Panc1 (cell line): ENCODE measurements around the gene NR2F1. TPM values are rescaled to one million over a fixed set of nuclear protein-coding genes. Genes with fewer than 3 reads are reported as not detected.

Source experiments
- ATAC-seq: fragments of 200-7000 bp; cut with Tn5 transposase; 2 replicates; pipeline ENCODE4 v1.9.1; 2020; ENCODE audit warnings: mild to moderate bottlenecking, moderate library complexity
- BruUV-seq: library from RNA; stranded (reverse); fragments of 400-500 nt; replicated peaks from 2 replicates; lab custom pipeline; 2021; lab: Mats Ljungman, UMichigan
- CTCF ChIA-PET: fragments of 300-600 bp; sonication (Branson Sonifier 250); formaldehyde crosslinking; loops from one replicate; lab custom pipeline; 2022; ENCODE audit warnings: antibody characterized with exemption; lab: Charles Lee
- POLR2A ChIA-PET: fragments of 300-600 bp; sonication (Branson Sonifier 250); formaldehyde crosslinking; loops from one replicate; lab custom pipeline; 2022; ENCODE audit warnings: antibody characterized with exemption; lab: Charles Lee
- DNase-seq: peaks from one replicate; pipeline ENCODE4 v3.0.0-alpha.2; 2010; ENCODE audit warnings: low read depth, low spot score
- H3K27ac ChIP-seq: 2 replicates; pipeline ENCODE4 v1.5.1; 2011; ENCODE audit warnings: mild to moderate bottlenecking, low read length, inconsistent platforms
- H3K27me3 ChIP-seq: fragments of 200-500 bp; sonication (Bioruptor generic); 2 replicates; pipeline ENCODE4 v1.6.0; 2014; ENCODE audit warnings: low read length, inconsistent platforms; ENCODE audit not compliant: control insufficient read depth, insufficient read depth
- H3K36me3 ChIP-seq: fragments of 200-500 bp; sonication (Bioruptor generic); 2 replicates; pipeline ENCODE4 v1.5.1; 2014; ENCODE audit warnings: inconsistent platforms, mild to moderate bottlenecking, low read length, moderate library complexity; ENCODE audit not compliant: control insufficient read depth, insufficient read depth
- H3K4me1 ChIP-seq: 2 replicates; pipeline ENCODE4 v1.5.1; 2011; ENCODE audit warnings: inconsistent platforms, mild to moderate bottlenecking, low read length, moderate library complexity; ENCODE audit not compliant: control insufficient read depth, insufficient read depth
- H3K4me3 ChIP-seq, 2 experiments: 2 replicates each; pipeline ENCODE4 v1.5.1; 2011 to 2012; ENCODE audit warnings: low read depth in 2 of 2, low read length in 2 of 2, mild to moderate bottlenecking in 2 of 2, inconsistent platforms in 1 of 2, moderate library complexity in 1 of 2
- H3K9me3 ChIP-seq: fragments of 200-500 bp; sonication (Bioruptor generic); 2 replicates; pipeline ENCODE4 v1.5.1; 2014; ENCODE audit warnings: low read depth, mild to moderate bottlenecking, inconsistent platforms, low read length, moderate library complexity; ENCODE audit not compliant: control insufficient read depth, insufficient read depth
- POLR2AphosphoS5 ChIP-seq: IDR thresholded peaks from 2 replicates; pipeline ENCODE4 v1.6.1; 2012; ENCODE audit warnings: mild to moderate bottlenecking, low read depth, low read length, moderate library complexity
- SIN3A ChIP-seq: IDR thresholded peaks from 2 replicates; pipeline ENCODE4 v1.6.1; 2012; ENCODE audit warnings: low read depth, mild to moderate bottlenecking, low read length, moderate library complexity, borderline replicate concordance; ENCODE audit not compliant: insufficient read depth
- TCF7L2 ChIP-seq: IDR thresholded peaks from 2 replicates; pipeline ENCODE4 v1.6.1; 2011; ENCODE audit warnings: mild to moderate bottlenecking, low read depth, low read length, inconsistent platforms
- in situ Hi-C: cut with HindIII; loops from 2 replicates; pipeline ENCODE4 v1.10.0; 2016; ENCODE audit warnings: low sequenced_read_pairs, low pct_unique_long_range_greater_than_20kb
- intact Hi-C: fragments of 100-400 bp; cut with micrococcal nuclease; formaldehyde crosslinking; loops from one replicate; pipeline ENCODE4 v1.10.0; 2022; ENCODE audit not compliant: unreplicated experiment
- total RNA-seq: library from RNA; stranded (reverse); gene quantifications from one replicate; pipeline ENCODE4 v1.2.1, GENCODE V29; 2021; ENCODE audit not compliant: unreplicated experiment
- TF ChIP-seq, protein P1 (sequence below): fragments of 450-650 bp; IDR thresholded peaks from 2 replicates; pipeline ENCODE4 v1.5.1; 2017; ENCODE audit warnings: mild to moderate bottlenecking
- TF ChIP-seq, protein P2 (sequence below), 2 experiments: IDR thresholded peaks; 2 replicates each; pipeline ENCODE4 v1.6.1; 2011 to 2012; ENCODE audit warnings: low read depth in 2 of 2, control low read depth in 1 of 2, low read length in 1 of 2, mild to moderate bottlenecking in 1 of 2, moderate library complexity in 1 of 2; ENCODE audit not compliant: insufficient read depth in 1 of 2

NR2F1 gene
- total RNA-seq, 1 experiment from 2014 or later: 49.5 TPM

DNA sequence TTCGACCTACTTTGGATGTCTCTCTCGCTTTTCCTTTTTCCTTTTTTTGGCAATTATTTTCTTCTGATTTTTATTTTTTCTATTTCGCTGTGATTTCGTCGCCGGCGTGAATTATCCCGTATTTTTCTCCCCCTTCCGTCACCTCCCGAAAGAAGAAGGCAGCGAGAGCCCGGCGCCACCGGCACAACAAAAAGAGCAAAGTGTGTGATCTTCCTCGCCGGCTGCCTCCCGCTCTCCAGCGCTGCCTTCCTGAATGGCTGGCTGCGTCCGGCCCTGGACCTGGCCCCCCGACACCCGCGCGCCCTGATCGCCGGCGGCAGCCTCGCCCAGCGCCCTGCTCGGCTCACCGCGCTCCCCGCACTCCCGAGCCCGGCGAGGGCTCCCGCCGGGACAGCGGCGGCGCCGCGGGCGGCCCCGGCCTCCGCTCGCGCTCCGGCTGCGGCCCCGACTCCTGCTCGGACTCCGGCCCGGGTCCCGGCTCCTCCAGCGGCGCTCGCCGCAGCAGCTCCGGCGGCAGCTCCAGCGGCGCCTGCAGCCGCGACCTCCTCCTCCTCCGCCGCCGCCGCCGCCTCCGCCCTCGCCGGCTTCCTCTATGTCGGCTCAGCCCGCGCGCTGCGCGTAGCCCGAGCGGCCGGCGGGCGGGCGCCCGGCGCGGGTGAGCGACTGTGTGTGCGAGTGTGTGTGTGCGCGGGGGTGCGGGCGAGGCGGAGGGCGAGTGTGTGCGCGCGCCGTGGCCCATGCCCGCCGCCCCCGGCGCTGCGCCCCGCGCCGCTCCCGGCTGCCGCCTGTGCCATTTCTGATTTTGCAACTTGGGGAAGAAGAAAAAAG is 960 bp downstream of the NR2F1 start:
- in situ Hi-C loops: no loop called here
- ChIA-PET POLR2A (interaction anchor here (1.6 kb wide), 1 partner anchor 38 kb away, joined by 8 read pairs; no protein-coding TSS in a partner anchor), CTCF (interaction anchor here (0.6 kb wide), 1 partner anchor 492 kb away, joined by 6 read pairs; no protein-coding TSS in a partner anchor)

DNA sequence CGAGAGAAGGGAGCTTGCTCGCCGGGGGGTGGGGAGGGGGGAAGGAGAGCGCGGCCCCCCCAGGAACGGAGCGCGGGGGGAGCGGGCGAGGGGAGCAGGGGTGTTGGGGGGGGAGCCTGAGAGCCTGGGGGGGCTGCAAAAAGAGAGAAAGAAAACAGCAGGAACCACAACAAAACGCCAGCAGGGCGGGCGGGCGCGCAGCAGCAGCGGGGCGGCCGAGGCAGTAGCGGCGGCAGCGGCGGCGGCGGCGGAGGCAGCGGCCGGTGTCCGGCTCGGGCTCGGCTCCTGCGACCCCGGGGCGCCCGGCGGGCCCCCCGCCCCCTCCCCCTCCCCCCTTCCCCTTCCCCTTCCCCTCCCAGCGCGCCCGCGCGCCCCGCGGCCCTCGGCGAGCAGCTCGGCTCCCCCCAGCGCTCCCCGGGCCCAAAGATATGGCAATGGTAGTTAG is 1.6 kb downstream of the NR2F1 start:
- H3K36me3 ChIP-seq: peaks cover 5% of the 10 kb centered on the region; the same call in 1 of the 2 replicates
- ChIA-PET CTCF (interaction anchor here (0.6 kb wide), 1 partner anchor 492 kb away, joined by 6 read pairs; no protein-coding TSS in a partner anchor), POLR2A (no interaction called here)
- peaks cover 11% of the 10 kb centered on the region for H3K4me1 ChIP-seq
- BruUV-seq: no TSS peak
- TF ChIP-seq TCF7L2: no peak
- TF ChIP-seq SIN3A: no peak
- TF ChIP-seq, protein P1, sequence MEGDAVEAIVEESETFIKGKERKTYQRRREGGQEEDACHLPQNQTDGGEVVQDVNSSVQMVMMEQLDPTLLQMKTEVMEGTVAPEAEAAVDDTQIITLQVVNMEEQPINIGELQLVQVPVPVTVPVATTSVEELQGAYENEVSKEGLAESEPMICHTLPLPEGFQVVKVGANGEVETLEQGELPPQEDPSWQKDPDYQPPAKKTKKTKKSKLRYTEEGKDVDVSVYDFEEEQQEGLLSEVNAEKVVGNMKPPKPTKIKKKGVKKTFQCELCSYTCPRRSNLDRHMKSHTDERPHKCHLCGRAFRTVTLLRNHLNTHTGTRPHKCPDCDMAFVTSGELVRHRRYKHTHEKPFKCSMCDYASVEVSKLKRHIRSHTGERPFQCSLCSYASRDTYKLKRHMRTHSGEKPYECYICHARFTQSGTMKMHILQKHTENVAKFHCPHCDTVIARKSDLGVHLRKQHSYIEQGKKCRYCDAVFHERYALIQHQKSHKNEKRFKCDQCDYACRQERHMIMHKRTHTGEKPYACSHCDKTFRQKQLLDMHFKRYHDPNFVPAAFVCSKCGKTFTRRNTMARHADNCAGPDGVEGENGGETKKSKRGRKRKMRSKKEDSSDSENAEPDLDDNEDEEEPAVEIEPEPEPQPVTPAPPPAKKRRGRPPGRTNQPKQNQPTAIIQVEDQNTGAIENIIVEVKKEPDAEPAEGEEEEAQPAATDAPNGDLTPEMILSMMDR: no peak
- TF ChIP-seq, protein P2, sequence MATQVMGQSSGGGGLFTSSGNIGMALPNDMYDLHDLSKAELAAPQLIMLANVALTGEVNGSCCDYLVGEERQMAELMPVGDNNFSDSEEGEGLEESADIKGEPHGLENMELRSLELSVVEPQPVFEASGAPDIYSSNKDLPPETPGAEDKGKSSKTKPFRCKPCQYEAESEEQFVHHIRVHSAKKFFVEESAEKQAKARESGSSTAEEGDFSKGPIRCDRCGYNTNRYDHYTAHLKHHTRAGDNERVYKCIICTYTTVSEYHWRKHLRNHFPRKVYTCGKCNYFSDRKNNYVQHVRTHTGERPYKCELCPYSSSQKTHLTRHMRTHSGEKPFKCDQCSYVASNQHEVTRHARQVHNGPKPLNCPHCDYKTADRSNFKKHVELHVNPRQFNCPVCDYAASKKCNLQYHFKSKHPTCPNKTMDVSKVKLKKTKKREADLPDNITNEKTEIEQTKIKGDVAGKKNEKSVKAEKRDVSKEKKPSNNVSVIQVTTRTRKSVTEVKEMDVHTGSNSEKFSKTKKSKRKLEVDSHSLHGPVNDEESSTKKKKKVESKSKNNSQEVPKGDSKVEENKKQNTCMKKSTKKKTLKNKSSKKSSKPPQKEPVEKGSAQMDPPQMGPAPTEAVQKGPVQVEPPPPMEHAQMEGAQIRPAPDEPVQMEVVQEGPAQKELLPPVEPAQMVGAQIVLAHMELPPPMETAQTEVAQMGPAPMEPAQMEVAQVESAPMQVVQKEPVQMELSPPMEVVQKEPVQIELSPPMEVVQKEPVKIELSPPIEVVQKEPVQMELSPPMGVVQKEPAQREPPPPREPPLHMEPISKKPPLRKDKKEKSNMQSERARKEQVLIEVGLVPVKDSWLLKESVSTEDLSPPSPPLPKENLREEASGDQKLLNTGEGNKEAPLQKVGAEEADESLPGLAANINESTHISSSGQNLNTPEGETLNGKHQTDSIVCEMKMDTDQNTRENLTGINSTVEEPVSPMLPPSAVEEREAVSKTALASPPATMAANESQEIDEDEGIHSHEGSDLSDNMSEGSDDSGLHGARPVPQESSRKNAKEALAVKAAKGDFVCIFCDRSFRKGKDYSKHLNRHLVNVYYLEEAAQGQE (IDR thresholded peaks at IDR 0.05; ENCODE audit: insufficient read depth in 1 of 2, low read depth in 2 of 2, low read length in 1 of 2): no peak
- TF ChIP-seq POLR2AphosphoS5: no peak
- H3K4me3 ChIP-seq: peak overlapping the region; percentile 71 to 86
- ATAC-seq: peak; percentile 5
- no peak overlapping the region for H3K27ac ChIP-seq
- no peaks in the 10 kb centered on the region for H3K27me3 ChIP-seq
- in situ Hi-C loops (no loop called here), intact Hi-C loops (loop anchor here (10.0 kb wide), 1 partner anchor 1940 kb away; no protein-coding TSS in a partner anchor)
- no peak for DNase-seq
- H3K9me3 ChIP-seq: no peaks in the 10 kb centered on the region

More for the DNA sequence above, 960 bp downstream of the NR2F1 start:
- Histone ChIP-seq H3K27me3 (no peaks in the 10 kb centered on the region), H3K36me3 (peaks cover 5% of the 10 kb centered on the region; the same call in 1 of the 2 replicates), H3K4me1 (peaks cover 6% of the 10 kb centered on the region; the same call in 1 of the 2 replicates), H3K4me3 (peak overlapping the region; percentile 68 to 71), H3K27ac (peak overlapping the region; percentile 94), H3K9me3 (no peaks in the 10 kb centered on the region)
- DNase-seq (no peak), ATAC-seq (peak; percentile 19)
- intact Hi-C loops: loop anchor here (10.0 kb wide), 1 partner anchor 1939 kb away; no protein-coding TSS in a partner anchor
- BruUV-seq: no TSS peak
- TF ChIP-seq SIN3A: no peak
- TF ChIP-seq, protein P2 (IDR thresholded peaks at IDR 0.05; ENCODE audit: insufficient read depth in 1 of 2, low read depth in 2 of 2, low read length in 1 of 2): no peak
- no peak for TF ChIP-seq POLR2AphosphoS5
- 0 out of 2 replicates have a peak, but pooled peaks have one; percentile 12 for TF ChIP-seq TCF7L2
- TF ChIP-seq, protein P1: 0 out of 2 replicates have a peak, but pooled peaks have one; percentile 5
